Activated CD8-positive, alpha-beta memory T cell treated with anti-CD3 and anti-CD28 coated beads for 4 hours (primary cell): ENCODE data around the gene SLC51B.
"Not testable (repeated sequence)": the region's sequence is repeated elsewhere in the genome, so short reads cannot be mapped to it uniquely, and the experiment has no call there.

ENCODE experiments used
- DNase-seq, 2 donors: peaks; one replicate each; pipeline ENCODE4 v3.0.0-alpha.2; 2020; ENCODE audit warnings: low read depth in 2 of 2

Gene SLC51B

GRCh38 chr15:65099336-65099735 is 54.1 kb downstream of the SLC51B start:
- no peak for DNase-seq

GRCh38 chr15:65099801-65100200 is 54.6 kb downstream of the SLC51B start:
- DNase-seq = not testable (repeated sequence)

- DNase-seq = no peak
These were observed 55.3 kb downstream of the SLC51B start for GRCh38 chr15:65100442-65100841.

- no peak for DNase-seq
These were observed 56.3 kb downstream of the SLC51B start for GRCh38 chr15:65101411-65101890.

- DNase-seq = no peak
These were observed 56.9 kb downstream of the SLC51B start for GRCh38 chr15:65101891-65102708.

- DNase-seq = no peak
These were observed 57.7 kb downstream of the SLC51B start for GRCh38 chr15:65102912-65103311.
